IgD-negative memory B cell (primary cell): ENCODE results near the gene ARNT2. TPM values are rescaled to one million over a fixed set of nuclear protein-coding genes. Genes with fewer than 3 reads are reported as not detected.
"Not testable (repeated sequence)": the region's sequence is repeated elsewhere in the genome, so short reads cannot be mapped to it uniquely, and the experiment has no call there.

Source experiments
- H3K27ac Mint-ChIP-seq, 3 donors: one replicate each; pipeline ENCODE4 v1.8.0; 2020 to 2022; ENCODE audit warnings: mild to moderate bottlenecking in 3 of 3, mixed read lengths in 3 of 3, moderate library complexity in 1 of 3
- H3K27me3 Mint-ChIP-seq: one replicate; pipeline ENCODE4 v1.8.0; 2021; ENCODE audit warnings: mixed read lengths
- H3K36me3 Mint-ChIP-seq: one replicate; pipeline ENCODE4 v1.8.0; 2020; ENCODE audit warnings: mild to moderate bottlenecking, mixed read lengths
- H3K4me1 Mint-ChIP-seq, 3 donors: one replicate each; pipeline ENCODE4 v1.8.0; 2020 to 2022; ENCODE audit warnings: mixed read lengths in 3 of 3, mild to moderate bottlenecking in 1 of 3
- H3K4me3 Mint-ChIP-seq, 4 donors: one replicate each; pipeline ENCODE4 v1.8.0; 2020 to 2022; ENCODE audit warnings: mild to moderate bottlenecking in 4 of 4, mixed read lengths in 4 of 4, moderate library complexity in 3 of 4
- H3K9me3 Mint-ChIP-seq, 3 donors: one replicate each; pipeline ENCODE4 v1.8.0; 2020 to 2021; ENCODE audit warnings: mixed read lengths in 3 of 3, mild to moderate bottlenecking in 1 of 3
- polyA plus RNA-seq: library from polyadenylated mRNA; unstranded; fragments of 300-500 nt; fragmentation: Illumina TruSeq; gene quantifications from one replicate; pipeline ENCODE4 v1.2.3, GENCODE V29; 2021

The ARNT2 gene
- polyA plus RNA-seq, 1 donor from 2014 or later = not detected

DNA sequence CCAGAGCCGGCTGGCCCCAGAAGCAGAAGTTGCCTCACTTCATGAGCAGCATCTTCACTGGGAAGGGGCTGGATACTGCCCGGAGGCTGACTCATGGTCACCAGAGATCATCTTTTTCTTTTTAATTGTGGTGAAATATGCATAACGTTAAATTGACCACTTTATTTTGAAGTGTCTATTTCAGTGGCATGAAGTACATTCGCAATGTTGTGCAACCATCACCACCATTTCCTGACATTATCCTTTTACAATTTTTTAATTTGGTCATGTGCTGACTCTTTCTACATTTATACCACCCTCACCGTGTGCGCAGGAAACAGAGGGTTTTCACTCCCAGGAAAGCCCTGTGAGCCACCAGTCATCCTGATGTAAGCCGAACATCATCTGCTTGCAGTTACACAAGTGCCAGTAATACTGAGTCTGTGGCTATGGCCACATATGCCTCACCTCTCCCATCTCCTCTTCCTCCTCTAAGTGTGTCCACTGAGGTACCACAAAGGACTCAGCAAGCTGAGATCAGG is 239.3 kb downstream of the ARNT2 start:
- Mint-ChIP-seq H3K27ac (no peak overlapping the region), H3K27me3 (peaks cover 5% of the 10 kb centered on the region), H3K4me3 (no peak overlapping the region), H3K36me3 (no peaks in the 10 kb centered on the region), H3K9me3 (peaks cover 2 to 15% (median 2%) of the 10 kb centered on the region in 3 donors), H3K4me1 (no peaks in the 10 kb centered on the region)

- H3K27ac Mint-ChIP-seq = no peak overlapping the region
- H3K4me3 Mint-ChIP-seq = no peak overlapping the region
- H3K9me3 Mint-ChIP-seq = peaks cover 2 to 15% (median 5%) of the 10 kb centered on the region in 3 donors
- no peaks in the 10 kb centered on the region for H3K36me3 Mint-ChIP-seq
- H3K4me1 Mint-ChIP-seq = no peaks in the 10 kb centered on the region
- peaks cover 5% of the 10 kb centered on the region for H3K27me3 Mint-ChIP-seq
Observed at GRCh38 chr15:80645494-80646065, 241.4 kb downstream of the ARNT2 start.

GRCh38 chr15:80647424-80647823 is 243.2 kb downstream of the ARNT2 start:
- not testable (repeated sequence) for H3K36me3 Mint-ChIP-seq, H3K27ac Mint-ChIP-seq, H3K4me3 Mint-ChIP-seq, H3K4me1 Mint-ChIP-seq, H3K27me3 Mint-ChIP-seq
- peaks cover 2 to 10% (median 7%) of the 10 kb centered on the region in 3 donors for H3K9me3 Mint-ChIP-seq

Other genes with a start within 250 kb of the ARNT2 start
- gene CTXND1, start 152.2 kb upstream of the ARNT2 start, polyA plus RNA-seq = 0.04 TPM